Measurements from ENCODE around the gene CBLN1.

GRCh38 chr16:49268667-49269066 is 13.0 kb downstream of the CBLN1 start:
- TF ChIP-seq ZNF274 (IDR thresholded peaks at IDR 0.05; ENCODE audit: low read depth, low read length) (no peak), SUZ12 (IDR thresholded peaks at IDR 0.05; ENCODE audit: extremely low read depth, insufficient read depth, insufficient read length) (no peak), YY1 (IDR thresholded peaks at IDR 0.05; ENCODE audit: insufficient read depth, insufficient read length) (no peak)
